ENCODE data around the gene KLHL26.

Gene KLHL26

DNA sequence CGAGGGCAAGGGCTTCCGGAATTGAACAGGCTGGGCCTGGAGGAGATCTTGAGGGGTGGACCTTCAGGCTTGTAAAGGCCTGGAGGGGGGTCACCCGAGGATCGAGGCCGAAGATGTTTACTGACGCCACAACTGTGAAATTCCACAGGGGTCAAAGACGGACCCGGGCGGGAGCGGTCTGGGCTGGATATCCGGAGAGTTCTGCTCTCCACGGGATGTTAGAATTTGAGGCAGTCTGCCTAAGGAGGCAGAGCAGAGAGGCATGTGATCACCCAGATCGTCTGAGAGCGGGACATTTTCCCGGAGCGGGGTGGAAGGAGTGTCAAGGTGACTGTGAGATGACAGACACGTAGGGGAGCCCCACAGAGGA lies 13.2 kb downstream of the KLHL26 start:
- DNase-seq = no peak

DNA sequence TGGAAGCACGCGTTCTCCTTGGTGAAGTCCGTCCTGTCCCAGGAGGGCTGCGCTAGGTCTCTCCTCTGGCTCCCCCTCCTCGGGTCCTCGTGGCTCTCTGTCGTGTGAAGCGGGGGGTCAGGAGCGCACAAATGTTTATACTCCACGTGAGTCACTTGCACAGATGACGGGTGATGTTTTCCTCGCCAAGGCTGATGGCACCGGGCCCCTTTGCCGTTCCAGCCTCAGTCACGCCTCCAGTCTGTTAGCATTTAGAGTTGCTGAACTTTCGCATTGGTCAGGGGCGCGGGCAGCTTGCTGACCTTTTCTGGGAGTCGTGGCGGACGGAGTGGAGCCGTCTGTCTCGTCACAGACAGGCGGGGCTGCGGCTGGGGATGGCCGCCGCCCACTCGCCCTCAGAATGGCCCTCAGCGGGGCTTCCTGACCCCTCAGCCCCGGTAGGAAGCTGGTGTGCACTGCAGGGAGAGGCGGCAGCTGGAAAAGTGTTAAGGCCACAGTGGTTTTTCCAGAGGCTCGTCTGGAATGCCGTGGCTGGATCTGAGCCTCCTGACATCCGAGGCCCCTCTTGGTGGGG lies 13.7 kb downstream of the KLHL26 start:
- DNase-seq = no peak

DNA sequence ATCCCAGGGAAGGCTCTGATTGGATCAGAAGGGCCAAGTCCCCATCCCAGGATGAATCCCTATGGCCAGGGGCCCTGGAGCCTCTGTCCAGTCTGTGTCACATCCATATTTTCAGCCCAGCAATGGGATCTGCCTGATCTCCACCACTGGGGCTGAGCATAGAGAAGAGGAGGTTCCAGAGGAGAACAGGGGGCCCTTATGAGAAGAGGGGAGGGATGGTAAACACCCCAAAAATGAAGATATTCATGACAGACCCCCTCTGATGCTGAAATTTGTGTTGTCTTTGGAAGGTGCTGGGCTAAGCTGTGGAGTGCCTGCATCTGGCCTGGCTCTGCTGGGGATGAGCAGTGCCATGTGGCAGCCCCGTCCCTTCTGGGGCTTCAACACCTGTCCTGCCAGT lies 14.5 kb downstream of the KLHL26 start:
- DNase-seq = no peak

DNA sequence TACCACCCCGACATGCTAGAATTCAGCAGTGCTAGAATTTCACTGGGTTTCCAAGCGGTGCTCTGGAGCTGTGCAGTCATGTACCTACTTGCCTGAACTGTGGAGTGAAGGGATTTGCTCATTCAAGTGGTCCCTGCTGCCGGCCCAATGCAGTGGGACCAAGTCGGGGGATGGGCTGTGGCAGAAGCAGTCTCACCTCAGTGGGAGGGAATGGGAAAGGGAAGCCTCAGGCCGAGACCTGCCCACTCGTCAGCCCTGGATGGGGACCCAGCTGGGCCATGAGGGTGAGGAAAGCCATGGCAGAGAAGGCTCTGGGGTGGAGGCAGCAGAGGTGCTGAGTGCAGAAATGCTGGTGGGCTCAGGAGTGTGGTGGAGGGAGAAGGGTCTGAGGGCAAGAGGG lies 14.9 kb downstream of the KLHL26 start:
- DNase-seq = no peak

DNA sequence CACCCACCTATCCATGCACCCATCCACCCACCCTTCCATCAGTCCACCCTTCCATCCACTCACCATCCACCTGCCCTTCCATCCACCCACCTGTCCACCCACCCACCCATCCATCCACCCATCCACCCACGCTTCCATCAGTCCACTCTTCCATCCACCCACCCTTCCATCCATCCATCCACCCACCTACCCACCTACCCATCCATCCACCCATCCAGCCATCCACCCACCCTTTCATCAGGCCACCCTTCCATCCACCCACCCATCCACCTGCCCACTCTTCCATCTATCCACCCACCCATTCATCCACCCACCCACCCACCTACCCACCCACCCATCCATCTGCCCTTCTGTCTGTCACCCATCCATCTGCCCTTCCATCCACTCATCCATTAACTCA lies 17.0 kb downstream of the KLHL26 start:
- DNase-seq = no peak

DNA sequence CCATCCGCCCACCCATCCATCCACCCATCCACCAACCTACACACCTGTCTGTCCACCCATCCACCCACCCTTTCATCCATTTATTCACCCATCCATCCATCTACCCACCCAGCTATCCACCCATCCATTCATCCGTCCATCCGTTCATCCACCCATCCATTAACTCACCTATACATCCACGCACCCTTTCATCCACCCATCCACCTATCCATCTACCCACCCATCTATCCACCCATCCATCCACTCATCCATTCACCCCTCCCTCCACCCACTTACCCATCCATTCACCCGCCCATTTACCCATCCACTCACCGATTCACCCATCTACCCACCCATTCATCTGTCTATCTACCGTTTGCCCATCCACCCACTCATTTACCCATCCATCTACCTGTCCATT lies 17.6 kb downstream of the KLHL26 start:
- DNase-seq = no peak

DNA sequence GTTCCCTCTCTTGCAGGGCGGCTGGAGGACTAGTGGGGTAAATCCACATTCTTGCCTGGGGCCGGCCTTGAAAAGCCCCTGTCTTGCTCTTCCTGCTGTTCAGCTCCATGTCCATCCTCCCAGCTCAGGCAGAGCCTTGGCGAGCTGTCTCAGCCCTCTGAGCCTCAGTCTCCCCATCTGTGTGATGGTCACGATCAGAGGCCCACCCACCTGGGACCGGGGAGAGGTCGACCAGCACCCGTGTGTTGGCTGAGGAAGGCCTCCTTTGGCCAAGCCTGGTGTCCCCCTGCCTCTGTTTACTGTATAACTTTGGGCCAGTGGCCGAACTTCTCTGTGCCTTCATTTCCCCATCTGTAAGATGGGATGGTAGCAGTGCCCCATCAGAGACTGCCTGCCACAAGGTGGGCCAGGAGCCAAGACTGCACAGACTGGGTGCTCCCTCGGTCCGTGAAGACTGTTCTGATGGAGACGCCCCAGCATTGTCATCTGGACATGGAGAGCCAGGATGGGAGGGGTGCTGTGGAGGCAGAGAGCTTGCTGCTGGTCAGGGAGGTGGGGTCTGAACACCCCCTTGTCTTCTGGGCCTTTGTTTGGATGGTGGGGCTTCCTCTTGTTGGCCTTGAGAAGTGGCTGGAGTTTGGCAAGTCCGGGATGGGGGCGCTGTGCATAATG lies 18.5 kb downstream of the KLHL26 start:
- no peak for DNase-seq

DNA sequence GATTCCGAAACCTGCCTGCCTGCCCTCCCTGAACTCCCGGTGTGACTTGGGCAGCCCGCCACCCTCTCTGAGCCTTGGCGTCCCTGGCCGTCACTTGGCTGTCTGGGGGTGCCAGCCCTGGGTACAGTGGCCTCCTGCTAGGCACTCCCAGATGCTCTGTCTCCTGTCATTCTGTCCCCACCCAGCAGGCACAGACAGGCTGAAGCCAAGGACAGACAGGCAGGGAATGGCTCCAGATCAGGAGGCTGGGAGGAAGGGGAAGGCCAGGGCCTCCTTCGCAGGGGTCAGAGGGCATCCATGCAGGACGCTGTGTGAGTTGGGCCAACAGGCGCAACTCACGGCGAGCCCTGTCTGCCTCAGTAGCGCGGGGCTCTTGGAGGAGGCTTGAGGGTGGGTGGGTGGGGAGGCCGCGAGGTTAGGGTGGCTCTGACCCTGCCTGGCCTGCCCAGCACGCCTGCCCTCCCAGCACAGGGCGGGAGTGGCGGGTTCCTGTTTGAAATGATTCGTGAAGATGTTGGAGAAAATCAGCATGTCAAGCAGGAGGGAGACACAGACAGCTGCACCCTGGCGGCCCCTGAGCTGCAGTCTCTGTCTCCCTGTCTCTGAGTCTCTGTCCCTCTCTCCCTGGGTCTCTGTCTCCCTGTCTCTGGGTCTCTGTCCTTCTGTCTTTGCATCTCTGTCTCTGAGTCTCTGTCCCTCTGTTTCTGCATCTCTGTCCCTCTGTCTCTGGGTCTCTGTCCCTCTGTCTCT lies 19.7 kb downstream of the KLHL26 start:
- no peak for DNase-seq

DNA sequence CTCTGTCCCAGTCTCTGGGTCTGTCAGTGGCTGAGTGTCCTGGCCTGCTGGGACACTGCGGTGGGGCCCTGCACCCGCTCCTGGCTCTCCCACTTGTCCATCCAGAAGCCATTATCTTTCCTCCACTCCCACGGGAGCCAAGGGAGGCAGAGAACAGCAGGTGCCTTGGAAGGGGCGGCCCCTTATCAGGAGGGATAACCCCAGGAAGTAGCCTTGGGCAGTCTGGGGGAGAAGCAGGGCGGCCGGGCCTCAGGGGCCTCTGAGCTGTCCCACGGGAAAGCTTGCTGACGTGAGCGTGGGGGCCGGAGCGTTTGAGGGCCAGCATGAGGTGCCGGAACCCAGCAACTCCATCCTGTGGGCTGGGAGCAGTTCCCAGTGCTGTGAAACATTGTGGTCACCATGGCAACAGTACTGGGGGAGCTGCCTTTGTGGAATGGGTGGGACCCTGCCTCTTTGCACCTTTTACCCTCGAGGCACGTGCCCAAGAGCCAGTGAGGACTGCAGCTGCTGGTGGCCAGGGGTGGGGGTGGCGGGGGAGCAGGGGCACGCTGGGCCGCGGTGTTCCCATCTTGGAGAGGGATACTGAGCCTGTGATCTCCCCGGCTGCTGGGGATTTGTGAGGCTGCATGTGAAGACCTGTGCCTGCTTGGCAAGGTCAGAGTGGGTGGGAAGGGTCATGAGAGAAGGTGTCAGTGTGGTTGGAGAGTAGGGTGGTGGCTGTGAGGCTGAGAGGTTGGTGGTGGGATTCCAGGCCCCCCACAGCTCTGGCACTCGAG lies 20.9 kb downstream of the KLHL26 start:
- no peak for DNase-seq

DNA sequence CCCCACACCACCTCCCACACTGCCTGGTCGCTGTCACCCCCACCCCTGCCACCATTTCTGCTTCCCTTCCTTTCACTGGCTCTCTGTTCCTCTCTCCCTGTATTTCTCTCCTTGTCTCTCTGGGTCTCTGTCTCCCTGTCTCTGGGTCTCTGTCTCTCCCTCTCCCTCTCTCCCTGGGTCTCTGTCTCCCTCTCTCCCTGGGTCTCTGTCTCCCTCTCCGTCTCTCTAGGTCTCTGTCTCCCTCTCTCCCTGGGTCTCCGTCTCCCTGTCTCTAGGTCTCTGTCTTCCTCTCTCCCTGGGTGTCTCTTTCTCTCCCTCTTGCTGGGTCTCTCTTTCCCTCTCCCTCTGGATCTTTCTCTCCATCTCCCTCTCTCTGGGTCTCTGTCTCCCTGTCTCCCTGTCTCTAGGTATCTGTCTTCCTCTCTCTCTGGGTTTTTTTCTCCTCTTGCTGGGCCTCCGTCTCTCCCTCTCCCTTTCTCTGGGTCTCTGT lies 21.6 kb downstream of the KLHL26 start:
- DNase-seq = no peak

DNA sequence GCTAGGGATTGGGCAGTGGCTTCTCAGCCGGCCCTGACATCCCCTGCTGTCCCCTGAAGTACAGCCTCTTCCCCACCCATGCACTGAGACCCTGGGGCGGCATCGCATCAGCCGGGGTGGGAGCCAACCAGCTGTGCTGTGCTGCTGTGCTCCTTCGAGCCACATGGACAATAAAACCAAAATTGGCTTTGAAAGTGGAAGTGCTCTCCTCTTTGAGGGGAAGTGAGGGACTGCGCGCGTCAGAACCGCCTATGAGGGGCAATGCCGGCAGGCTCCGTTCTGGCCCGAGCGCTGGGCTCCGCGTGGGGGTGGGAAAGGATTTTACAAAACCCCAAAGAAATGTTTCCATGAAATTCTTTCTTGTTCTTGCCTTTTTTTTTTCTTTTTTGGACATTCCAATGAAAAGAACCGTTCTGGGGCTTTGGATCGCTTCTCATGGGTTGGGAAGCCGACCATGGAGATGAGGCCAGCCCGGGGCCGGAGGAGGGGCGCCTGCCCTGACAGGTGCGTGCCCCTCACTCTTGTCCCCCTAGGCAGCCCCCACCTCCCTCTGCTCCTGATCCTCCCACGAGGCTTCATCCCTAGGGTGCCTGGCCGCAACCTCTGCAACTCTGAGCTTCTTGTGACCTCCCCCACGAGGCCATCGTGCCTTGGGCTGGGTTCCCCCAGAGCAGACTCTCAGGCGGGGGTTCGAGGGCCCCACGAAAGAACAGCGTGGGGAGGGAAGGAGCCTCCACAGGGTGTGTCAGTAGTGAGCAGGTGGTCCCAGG lies 22.6 kb downstream of the KLHL26 start:
- no peak for DNase-seq

DNA sequence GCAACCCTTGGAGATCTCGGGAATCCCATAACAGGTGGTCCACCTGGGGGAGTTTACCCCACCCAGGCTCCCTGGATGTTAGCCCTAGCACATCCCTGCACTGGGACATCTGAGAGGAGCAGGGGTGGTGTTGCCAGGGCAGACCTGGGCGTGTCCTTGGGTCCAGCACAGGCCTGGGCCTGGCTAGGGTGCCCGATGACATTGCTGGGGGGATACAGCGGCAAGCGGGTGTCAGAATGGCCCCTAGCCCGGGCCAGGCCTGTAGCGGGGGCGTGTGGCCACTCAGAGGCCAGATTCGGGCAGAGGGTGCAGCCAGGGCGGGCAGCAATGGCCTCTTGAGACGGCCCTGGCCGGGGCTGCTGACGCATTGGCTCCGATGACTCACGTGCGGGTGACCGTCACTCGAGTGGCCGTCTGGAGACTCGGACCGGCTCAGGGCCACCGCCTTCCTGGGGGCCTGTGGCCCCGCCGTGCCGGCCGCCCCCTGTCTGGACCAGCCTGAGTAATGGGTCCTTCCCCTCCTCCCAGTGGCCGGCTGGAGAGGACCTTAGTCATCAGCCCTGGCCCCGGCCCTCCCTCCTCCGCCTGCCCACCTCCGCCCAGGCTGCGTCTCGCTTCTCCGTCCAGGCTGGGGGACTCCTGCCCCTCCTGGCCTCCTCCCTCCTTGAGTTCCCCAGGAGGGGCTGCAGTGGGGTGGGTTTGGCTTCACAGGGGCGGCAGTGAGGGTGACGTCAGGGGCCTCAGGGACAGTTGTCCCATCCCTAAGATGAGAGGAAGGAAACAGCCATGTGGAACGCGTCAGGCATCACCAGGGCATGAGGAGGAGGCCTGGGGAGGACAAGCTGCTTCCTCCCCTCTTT lies 23.5 kb downstream of the KLHL26 start:
- DNase-seq = no peak

DNA sequence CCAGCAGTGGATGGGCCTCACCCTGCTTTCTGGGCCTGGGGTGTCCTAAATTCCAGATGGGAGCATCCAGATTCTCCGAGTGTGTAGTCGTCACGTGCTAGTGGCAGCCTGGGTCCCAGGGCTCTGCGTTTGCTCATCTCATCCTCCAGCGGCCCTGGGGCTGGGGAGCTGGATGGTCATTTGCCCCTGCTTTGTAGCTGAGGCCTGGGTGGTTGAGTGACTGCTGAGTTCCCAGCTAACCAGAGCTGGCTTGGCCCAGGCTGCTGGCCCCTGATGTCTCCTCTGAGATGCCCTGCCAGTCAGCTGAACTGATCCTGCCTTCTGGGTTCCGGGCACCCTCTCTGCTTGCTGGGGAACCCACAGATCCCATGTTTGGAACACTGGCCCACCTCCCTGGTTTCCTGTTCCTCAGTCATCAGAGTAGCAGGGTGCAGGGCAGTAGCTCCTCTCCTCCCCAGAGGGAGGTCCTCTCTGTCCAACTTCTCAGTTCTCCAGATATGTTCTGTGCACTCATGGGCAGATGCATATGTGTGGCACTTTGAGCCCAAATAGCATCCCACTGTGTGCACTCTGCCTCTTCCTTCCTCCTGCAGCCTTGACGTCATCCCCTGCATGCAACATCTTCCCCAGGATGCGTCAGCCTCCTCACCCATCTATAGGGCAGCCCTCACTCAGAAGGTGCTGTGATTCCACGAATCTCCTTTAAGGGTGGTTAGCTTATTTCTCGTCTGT lies 24.3 kb downstream of the KLHL26 start:
- DNase-seq = no peak

DNA sequence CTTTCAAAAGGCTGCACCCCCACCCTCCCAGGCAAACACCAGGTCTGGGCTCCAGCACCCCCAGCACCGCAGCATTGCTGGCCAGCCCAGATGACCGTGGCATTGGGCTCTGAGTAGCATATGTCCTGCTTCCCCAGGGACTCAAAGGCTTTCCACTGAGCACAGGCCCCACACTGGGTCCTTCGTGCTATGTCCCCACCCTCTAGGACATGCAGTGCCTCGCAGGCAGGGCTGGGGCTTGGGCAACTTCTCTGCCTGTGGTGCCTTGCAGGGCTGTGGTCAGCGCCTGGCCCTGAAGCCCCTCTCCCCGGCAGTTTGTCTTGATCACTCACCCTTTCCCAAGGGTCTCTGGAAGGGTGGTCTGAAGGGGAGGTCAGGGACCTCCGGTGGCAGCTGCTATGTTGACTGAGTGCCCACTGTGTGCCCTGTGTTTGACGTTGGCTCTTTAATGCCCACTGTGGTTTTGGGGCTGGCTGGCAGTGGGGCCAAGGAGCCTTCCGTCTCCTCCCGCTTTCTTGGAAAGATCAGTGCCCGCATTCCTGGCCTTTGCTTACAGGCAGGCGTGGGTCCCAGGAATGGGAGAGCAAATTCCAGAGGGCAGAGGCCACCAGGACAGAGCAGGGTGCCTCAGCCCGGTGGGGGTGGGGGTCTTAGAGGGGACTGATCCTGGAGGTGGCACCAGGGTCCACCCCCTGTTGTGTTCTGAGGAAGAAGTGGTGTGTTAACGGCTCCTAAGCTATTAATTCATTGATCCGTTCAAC lies 26.3 kb downstream of the KLHL26 start:
- no peak for DNase-seq

DNA sequence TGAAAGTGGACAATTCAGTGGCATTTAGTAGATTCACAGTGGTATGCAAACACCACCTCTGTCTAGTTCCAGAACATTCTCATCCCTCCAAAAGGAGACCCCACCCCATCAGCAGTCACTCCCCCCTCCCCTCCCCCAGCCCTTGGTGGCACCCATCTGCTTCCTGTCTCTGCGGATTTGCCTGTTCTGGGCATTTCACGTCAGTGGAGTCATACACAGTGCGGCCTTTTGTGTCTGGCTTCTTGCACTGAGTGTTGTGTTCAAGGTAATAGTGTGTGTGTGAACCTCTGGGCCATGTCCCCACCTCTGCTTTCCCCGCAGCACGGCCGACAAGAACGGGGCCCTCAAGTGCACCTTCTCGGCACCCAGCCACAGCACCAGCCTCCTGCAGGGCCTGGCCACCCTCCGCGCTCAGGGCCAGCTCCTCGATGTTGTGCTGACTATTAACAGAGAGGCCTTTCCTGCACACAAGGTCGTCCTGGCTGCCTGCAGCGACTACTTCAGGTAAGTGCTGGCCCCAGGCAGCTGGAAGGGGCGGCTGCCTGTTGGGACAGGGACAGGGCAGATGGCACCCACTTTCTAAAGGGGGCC lies 27.2 kb downstream of the KLHL26 start:
- no peak for DNase-seq

DNA sequence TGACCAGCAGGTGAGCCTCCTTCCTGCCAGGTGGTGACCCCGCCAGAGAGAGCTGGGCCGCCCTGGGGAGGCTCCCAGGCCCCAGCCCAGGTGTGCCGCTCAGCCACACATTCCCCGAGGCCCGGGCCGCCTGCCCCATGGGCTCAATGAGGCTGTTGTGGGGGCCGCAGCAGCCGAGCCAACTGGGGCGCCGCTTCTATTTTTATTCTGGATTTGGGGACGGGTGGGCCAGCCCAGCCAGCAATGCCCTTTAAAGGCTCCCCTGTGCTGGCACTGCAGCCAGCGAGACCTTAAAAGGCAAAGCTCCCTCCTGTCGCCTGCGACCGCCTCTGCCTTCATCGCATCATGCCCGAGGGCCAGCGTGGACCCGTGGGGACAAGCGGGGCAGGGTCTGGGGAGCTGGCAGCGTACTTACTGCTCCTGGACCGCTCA lies 29.0 kb downstream of the KLHL26 start:
- no peak for DNase-seq

DNA sequence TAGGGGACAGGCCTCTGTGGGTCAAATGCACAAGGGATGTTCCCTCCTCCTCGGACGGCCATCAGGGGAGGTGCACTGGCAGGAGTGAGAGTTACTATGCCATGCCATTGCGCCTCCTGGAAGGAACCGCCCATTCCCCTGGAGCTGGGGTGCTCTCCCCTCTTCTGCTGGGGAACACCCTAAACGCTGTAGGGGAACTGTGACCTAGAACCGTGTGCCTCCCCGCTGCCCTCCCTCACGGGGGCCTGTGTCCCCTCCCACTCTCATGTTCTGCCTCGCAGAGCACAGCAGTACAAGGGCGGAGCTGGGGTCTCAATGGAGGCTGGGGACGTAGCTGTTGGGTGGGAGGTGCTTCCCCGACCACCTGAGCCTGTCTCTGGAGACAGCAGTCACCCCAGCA lies 29.5 kb downstream of the KLHL26 start:
- no peak for DNase-seq

DNA sequence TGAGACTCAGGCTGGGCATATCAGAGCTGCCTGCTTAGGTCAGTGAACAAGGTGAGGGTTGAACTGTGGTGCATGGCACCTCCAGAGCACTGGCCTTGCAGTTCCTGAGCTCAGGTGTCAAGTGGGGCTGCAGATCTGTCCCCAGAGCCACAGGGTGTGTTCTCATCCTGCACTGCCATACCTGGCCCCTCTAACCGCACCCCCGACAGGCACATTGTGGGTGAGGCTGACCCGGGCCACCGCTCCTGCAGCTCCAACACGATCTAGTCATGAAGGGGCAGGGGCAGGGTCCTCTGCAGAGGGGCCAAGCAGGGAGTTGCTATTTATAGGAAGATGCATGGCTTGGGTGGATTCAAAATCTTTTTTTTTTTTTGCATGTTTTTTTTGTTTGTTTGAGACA lies 30.0 kb downstream of the KLHL26 start:
- DNase-seq = no peak

DNA sequence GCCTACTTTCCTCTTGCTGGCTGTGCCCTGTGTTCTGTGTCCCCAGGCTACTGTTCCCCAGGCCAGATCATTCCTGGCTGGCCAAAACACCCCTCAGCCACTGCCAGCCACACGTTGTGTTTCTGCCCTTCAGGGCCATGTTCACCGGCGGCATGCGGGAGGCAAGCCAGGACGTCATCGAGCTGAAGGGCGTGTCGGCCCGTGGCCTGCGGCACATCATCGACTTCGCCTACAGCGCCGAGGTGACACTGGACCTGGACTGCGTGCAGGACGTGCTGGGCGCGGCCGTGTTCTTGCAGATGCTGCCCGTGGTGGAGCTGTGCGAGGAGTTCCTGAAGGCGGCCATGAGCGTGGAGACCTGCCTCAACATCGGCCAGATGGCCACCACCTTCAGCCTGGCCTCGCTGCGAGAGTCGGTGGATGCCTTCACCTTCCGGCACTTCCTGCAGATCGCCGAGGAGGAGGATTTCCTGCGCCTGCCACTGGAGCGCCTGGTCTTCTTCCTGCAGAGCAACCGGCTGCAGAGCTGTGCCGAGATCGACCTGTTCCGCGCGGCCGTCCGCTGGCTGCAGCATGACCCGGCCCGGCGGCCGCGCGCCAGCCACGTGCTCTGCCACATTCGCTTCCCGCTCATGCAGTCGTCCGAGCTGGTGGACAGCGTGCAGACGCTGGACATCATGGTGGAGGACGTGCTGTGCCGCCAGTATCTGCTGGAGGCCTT lies 30.9 kb downstream of the KLHL26 start:
- DNase-seq = no peak
